ENCODE measurements around the gene AHCYL1. TPM values are rescaled to one million over a fixed set of nuclear protein-coding genes. Genes with fewer than 3 reads are reported as not detected.

The AHCYL1 gene
- total RNA-seq = 51.1 and 92.3 TPM in 2 replicates

DNA sequence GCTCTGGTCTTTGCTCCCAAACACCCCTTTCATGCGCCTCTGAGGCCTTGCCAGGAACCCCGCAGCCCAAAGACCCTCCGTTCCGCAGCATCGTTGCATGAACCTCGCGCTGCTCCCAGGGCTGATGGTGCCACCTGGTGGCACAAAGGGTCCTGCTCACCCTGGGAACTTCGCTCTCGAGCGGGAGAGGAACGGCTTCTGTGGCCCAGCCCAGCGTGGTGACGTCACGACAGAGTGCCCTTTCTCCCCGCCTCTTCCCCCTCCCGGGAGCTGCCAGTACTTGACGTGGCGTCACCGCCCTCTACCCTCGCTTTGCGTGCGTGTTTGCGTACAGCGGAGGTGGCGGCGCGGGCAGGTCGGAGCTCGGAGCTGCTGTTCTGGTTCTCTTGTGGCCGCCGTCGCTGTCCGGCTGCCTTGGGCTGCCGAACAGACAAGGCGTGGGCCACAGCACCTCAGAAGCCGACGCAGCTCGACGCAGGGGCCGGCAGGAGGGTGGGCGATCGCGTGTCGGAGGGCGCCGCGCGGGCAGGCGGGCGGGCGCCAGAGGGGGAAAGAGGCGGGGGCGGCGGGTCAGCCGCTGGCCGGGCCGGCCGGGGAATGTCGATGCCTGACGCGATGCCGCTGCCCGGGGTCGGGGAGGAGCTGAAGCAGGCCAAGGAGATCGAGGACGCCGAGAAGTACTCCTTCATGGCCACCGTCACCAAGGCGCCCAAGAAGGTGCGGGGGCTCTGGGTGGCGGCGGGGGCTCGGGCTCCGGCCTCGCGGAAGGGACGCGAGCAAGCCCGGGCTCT, at the start of gene AHCYL1:
Gene AHCYL1, plus strand, starts transcription at position 310 of the 791 bp plus-strand sequence. Its CDS starts 288 bp downstream, at position 598.

DNA sequence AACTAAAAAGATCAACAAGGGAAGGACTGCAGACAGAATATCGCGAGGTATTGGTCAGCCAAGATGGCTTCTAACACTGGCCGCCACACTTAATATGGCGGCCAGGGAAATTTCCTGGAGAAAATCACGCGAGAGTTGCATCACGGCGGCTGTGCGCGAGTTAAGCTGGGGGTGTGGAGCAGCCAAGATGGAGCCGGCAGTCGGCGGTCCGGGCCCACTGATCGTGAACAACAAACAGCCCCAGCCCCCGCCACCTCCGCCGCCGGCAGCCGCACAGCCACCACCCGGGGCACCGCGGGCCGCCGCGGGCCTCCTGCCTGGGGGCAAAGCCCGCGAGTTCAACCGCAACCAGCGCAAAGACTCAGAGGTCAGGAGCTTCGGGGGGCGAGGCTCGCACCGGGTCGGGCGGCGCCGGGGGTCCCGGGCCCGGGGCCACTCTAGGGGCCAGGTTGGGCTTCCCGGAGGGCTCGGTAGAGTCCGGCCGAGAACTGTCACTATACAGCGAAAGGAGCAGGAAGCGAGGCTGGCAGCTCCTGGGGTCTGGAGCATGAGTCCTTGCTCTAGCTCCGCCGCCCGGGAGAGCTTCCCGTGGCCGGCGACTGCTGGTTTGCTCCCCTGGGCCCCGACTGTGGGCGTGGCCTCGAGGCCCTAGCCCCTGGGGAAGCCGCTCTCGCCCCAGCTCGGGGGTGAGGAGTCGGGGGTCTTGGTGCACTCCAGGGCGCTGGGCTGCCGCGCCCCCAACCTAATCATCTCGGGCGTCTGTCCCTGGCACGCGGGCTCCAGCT, 50.1 kb downstream of the AHCYL1 start, which contains the start of gene STRIP1:
Gene STRIP1, plus strand, starts transcription at position 174 of the 785 bp plus-strand sequence. Its CDS starts 14 bp downstream, at position 188.

GRCh38 chr1:110070671-110071242, 86.2 kb downstream of the AHCYL1 start, which contains the start of gene ALX3:
ALX3 (minus strand) TSS chr1:110070672; CDS start chr1:110070612, 60 bp downstream.

Other genes with a start within 250 kb of the AHCYL1 start
- gene GSTM3, start 243.7 kb upstream of the AHCYL1 start, total RNA-seq = 215 and 220 TPM in 2 replicates
- not detected in 2 replicates for gene EPS8L3, start 220.8 kb upstream of the AHCYL1 start, total RNA-seq
- gene CSF1, start 73.9 kb upstream of the AHCYL1 start, total RNA-seq = 38.0 and 47.1 TPM in 2 replicates
- gene STRIP1, start 49.9 kb downstream of the AHCYL1 start, total RNA-seq = 39.8 and 44.2 TPM in 2 replicates
- not detected in 2 replicates for gene ALX3, start 85.9 kb downstream of the AHCYL1 start, total RNA-seq
- gene UBL4B, start 127.7 kb downstream of the AHCYL1 start, total RNA-seq = not detected in 2 replicates
- gene SLC6A17, start 165.7 kb downstream of the AHCYL1 start, total RNA-seq = under 0.01 and 0.09 TPM in 2 replicates
- 0.57 and 2.8 TPM in 2 replicates for gene KCNC4, start 225.5 kb downstream of the AHCYL1 start, total RNA-seq